Measurements from ENCODE around the gene FCRLB.

Gene FCRLB

DNA sequence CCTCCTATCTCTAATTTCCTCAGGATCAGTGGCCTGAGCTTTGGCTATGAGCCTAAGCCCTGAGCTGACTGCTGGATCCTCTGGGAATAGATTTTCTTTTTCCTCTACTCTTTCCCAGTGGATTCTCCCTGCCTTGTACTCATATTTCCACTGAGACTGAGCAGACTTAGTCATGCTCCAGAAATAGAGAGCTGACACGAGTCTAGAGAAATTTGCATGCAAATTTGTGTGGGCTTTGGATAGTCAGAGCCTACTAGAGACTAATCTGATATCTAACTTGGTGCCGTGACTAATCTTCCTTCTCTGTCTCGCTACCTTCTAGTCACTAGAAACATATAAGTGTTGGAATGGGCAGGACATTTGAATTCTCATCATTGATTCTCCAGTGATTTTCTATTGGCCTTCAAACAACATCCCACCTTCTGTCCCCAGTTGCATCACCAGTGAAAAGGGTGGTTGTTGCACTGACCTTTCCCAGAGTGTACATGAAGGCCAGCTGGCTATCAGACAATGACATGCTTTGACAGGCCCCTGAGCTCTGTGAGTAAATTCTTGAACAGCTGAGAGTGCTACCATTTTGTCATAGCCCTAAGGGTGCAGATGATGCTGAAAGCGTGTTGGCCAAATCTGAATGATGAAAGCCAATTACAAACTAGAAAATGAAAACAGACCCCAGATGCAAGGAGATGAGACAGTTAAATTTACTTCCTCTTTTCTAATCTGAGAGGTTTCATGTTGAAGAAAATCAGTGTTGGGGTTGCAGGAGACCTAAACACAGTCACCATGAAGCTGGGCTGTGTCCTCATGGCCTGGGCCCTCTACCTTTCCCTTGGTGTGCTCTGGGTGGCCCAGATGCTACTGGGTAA lies 14.6 kb upstream of the FCRLB start, which contains the start of gene FCRLA:
Gene FCRLA (plus strand): TSS at position 748 of the 866 bp plus-strand sequence. CDS start 36 bp downstream, at position 784.
- H3K9me3 ChIP-seq (ENCODE audit: low read length), result no peaks in the 10 kb centered on the region
- H3K27me3 ChIP-seq (ENCODE audit: insufficient read depth, low read length), result no peaks in the 10 kb centered on the region
- H3K4me1 ChIP-seq (ENCODE audit: insufficient read depth, low read length, severe bottlenecking), result peaks cover 56% of the 10 kb centered on the region
- H3K4me2 ChIP-seq (ENCODE audit: low read length), result peak within 1 kb of the TSS; percentile 93
- TF ChIP-seq EZH2 (IDR thresholded peaks at IDR 0.05; ENCODE audit: borderline replicate concordance, low read length), result no peak
- TF ChIP-seq, protein P1, sequence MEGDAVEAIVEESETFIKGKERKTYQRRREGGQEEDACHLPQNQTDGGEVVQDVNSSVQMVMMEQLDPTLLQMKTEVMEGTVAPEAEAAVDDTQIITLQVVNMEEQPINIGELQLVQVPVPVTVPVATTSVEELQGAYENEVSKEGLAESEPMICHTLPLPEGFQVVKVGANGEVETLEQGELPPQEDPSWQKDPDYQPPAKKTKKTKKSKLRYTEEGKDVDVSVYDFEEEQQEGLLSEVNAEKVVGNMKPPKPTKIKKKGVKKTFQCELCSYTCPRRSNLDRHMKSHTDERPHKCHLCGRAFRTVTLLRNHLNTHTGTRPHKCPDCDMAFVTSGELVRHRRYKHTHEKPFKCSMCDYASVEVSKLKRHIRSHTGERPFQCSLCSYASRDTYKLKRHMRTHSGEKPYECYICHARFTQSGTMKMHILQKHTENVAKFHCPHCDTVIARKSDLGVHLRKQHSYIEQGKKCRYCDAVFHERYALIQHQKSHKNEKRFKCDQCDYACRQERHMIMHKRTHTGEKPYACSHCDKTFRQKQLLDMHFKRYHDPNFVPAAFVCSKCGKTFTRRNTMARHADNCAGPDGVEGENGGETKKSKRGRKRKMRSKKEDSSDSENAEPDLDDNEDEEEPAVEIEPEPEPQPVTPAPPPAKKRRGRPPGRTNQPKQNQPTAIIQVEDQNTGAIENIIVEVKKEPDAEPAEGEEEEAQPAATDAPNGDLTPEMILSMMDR (IDR thresholded peaks at IDR 0.05; ENCODE audit: low read length), result no peak
- H3K9me2 ChIP-seq (ENCODE audit: low read depth, low read length), result no peaks in the 10 kb centered on the region
- H3K27ac ChIP-seq (ENCODE audit: low read depth, low read length, poor library complexity, severe bottlenecking), result peak within 1 kb of the TSS; percentile 99
- H3K36me3 ChIP-seq (ENCODE audit: insufficient read depth, low read length), result peaks cover 41% of the 10 kb centered on the region
- peaks cover 3% of the 10 kb centered on the region; the same call in 1 of the 2 replicates for H3F3A ChIP-seq (ENCODE audit: insufficient read depth, low read length)
- no peaks in the 10 kb centered on the region for H4K20me1 ChIP-seq (ENCODE audit: insufficient read depth, low read length)
- H3K9ac ChIP-seq (ENCODE audit: low read length), result peak within 1 kb of the TSS; percentile 91
- H2AFZ ChIP-seq (ENCODE audit: low read length), result no peak within 1 kb of the TSS
- H3K79me2 ChIP-seq (ENCODE audit: insufficient read depth, low read length), result peaks cover 41% of the 10 kb centered on the region
- H3K4me3 ChIP-seq (ENCODE audit: low read depth, low read length, poor library complexity, severe bottlenecking), result peak within 1 kb of the TSS; percentile 83

DNA sequence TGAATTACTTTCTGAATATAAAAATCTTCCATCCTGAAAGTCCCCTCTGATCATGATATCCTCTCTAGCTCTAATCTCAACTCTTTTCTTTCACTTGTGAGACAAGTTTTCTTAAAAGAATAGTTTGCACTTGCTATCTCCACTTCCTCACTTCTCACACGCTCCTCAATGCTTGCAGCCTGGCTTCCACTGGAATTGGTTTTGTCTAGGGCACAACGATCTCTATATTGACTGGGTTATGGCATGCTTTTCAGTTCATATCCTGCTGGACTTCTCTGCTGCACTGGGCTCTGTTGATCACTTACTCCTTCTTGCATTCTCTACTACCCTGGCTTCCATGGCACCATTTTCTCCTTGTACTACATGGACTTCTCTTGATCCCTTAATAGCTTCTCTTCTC lies 13.8 kb upstream of the FCRLB start:
- TF ChIP-seq, protein P1 (IDR thresholded peaks at IDR 0.05; ENCODE audit: low read length), result no peak
- TF ChIP-seq EZH2 (IDR thresholded peaks at IDR 0.05; ENCODE audit: borderline replicate concordance, low read length), result no peak
- H3K79me2 ChIP-seq (ENCODE audit: insufficient read depth, low read length), result peaks cover 41% of the 10 kb centered on the region
- no peaks in the 10 kb centered on the region for H3K27me3 ChIP-seq (ENCODE audit: insufficient read depth, low read length)
- H3K36me3 ChIP-seq (ENCODE audit: insufficient read depth, low read length), result peaks cover 48% of the 10 kb centered on the region
- peaks cover 3% of the 10 kb centered on the region; the same call in 1 of the 2 replicates for H3F3A ChIP-seq (ENCODE audit: insufficient read depth, low read length)
- no peaks in the 10 kb centered on the region for H3K9me2 ChIP-seq (ENCODE audit: low read depth, low read length)
- no peaks in the 10 kb centered on the region for H3K9me3 ChIP-seq (ENCODE audit: low read length)
- H4K20me1 ChIP-seq (ENCODE audit: insufficient read depth, low read length), result no peaks in the 10 kb centered on the region
- H2AFZ ChIP-seq (ENCODE audit: low read length), result no peak overlapping the region
- peak overlapping the region; percentile 91 for H3K9ac ChIP-seq (ENCODE audit: low read length)
- peak overlapping the region; percentile 93 for H3K4me2 ChIP-seq (ENCODE audit: low read length)
- peak overlapping the region; percentile 99 for H3K27ac ChIP-seq (ENCODE audit: low read depth, low read length, poor library complexity, severe bottlenecking)
- peaks cover 60% of the 10 kb centered on the region for H3K4me1 ChIP-seq (ENCODE audit: insufficient read depth, low read length, severe bottlenecking)
- peak overlapping the region; percentile 83 for H3K4me3 ChIP-seq (ENCODE audit: low read depth, low read length, poor library complexity, severe bottlenecking)

DNA sequence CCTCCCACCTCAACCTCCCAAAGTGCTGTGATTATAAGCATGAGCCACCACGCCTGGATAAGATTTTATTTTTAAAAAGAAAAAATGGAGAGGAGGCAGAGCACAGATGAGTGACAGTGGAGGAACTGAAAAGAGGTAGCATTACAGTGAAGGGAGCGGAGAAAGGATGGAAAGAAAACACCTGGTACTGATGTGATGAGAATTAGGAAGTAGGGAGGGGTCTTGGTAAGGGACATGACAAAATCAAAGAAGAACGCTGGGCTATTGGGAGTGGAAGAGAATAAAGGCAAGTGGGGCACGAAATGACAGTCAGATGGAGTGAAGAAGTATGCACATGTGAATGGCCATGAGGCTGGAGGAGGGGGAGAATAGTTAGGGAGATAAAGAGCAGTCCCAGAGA lies 12.0 kb upstream of the FCRLB start:
- Histone ChIP-seq H2AFZ (ENCODE audit: low read length) (no peak overlapping the region), H3K9ac (ENCODE audit: low read length) (peak overlapping the region; percentile 91), H3K27ac (ENCODE audit: low read depth, low read length, poor library complexity, severe bottlenecking) (peak overlapping the region; percentile 99), H4K20me1 (ENCODE audit: insufficient read depth, low read length) (no peaks in the 10 kb centered on the region), H3K9me2 (ENCODE audit: low read depth, low read length) (no peaks in the 10 kb centered on the region), H3K4me1 (ENCODE audit: insufficient read depth, low read length, severe bottlenecking) (peaks cover 58% of the 10 kb centered on the region), H3K4me2 (ENCODE audit: low read length) (peak overlapping the region; percentile 93), H3F3A (ENCODE audit: insufficient read depth, low read length) (peaks cover 11% of the 10 kb centered on the region), H3K9me3 (ENCODE audit: low read length) (no peaks in the 10 kb centered on the region), H3K79me2 (ENCODE audit: insufficient read depth, low read length) (peaks cover 41% of the 10 kb centered on the region), H3K36me3 (ENCODE audit: insufficient read depth, low read length) (peaks cover 67% of the 10 kb centered on the region), H3K4me3 (ENCODE audit: low read depth, low read length, poor library complexity, severe bottlenecking) (peak overlapping the region; percentile 83), H3K27me3 (ENCODE audit: insufficient read depth, low read length) (no peaks in the 10 kb centered on the region)
- TF ChIP-seq EZH2 (IDR thresholded peaks at IDR 0.05; ENCODE audit: borderline replicate concordance, low read length), result no peak
- TF ChIP-seq, protein P1 (IDR thresholded peaks at IDR 0.05; ENCODE audit: low read length), result no peak
